HepG2 (cell line): ENCODE measurements around the gene CORO7. TPM values are rescaled to one million over a fixed set of nuclear protein-coding genes. Genes with fewer than 3 reads are reported as not detected.

Source experiments
- CEBPZ ChIP-seq: IDR thresholded peaks from 2 replicates; pipeline ENCODE4 v1.6.1; 2012; ENCODE audit warnings: low read length, improper control_type of control experiment
- HHEX ChIP-seq: IDR thresholded peaks from 2 replicates; pipeline ENCODE4 v1.6.1; 2016; ENCODE audit warnings: control low read depth
- HMG20B ChIP-seq: conservative IDR thresholded peaks from 2 replicates; pipeline ENCODE4 v1.6.1; 2016; ENCODE audit warnings: missing genetic modification reagents, missing compliant biosample characterization
- ISX ChIP-seq: sonication (generic); formaldehyde crosslinking; conservative IDR thresholded peaks from 2 replicates; pipeline ENCODE4 v1.5.0; 2020; ENCODE audit warnings: missing genetic modification reagents
- JUND ChIP-seq: sonication (generic); formaldehyde crosslinking; IDR thresholded peaks from 2 replicates; pipeline ENCODE4 v1.8.0; 2022; ENCODE audit warnings: mild to moderate bottlenecking, missing genetic modification reagents
- KLF12 ChIP-seq: sonication (generic); formaldehyde crosslinking; IDR thresholded peaks from 2 replicates; pipeline ENCODE4 v1.4.0; 2020; ENCODE audit warnings: missing genetic modification reagents, borderline replicate concordance
- MLLT10 ChIP-seq: sonication (generic); formaldehyde crosslinking; IDR thresholded peaks from 2 replicates; pipeline ENCODE4 v1.4.0; 2020; ENCODE audit warnings: missing genetic modification reagents
- NR0B2 ChIP-seq: sonication (generic); formaldehyde crosslinking; IDR thresholded peaks from 2 replicates; pipeline ENCODE4 v1.4.0; 2020; ENCODE audit warnings: mild to moderate bottlenecking, missing genetic modification reagents
- NR1H2 ChIP-seq: sonication (generic); formaldehyde crosslinking; IDR thresholded peaks from 2 replicates; pipeline ENCODE4 v1.8.1; 2022; ENCODE audit warnings: low read depth, missing genetic modification reagents, borderline replicate concordance
- ONECUT2 ChIP-seq: sonication (generic); formaldehyde crosslinking; IDR thresholded peaks from 2 replicates; pipeline ENCODE4 v1.4.0; 2020; ENCODE audit warnings: missing genetic modification reagents
- SRSF4 ChIP-seq: fragments of 200-400 bp; formaldehyde crosslinking; IDR thresholded peaks from one replicate; pipeline ENCODE4 v1.6.1; 2018; ENCODE audit warnings: mild to moderate bottlenecking, low read depth, low read length, moderate library complexity; ENCODE audit not compliant: poor library complexity, severe bottlenecking
- TP53 ChIP-seq: sonication (generic); formaldehyde crosslinking; conservative IDR thresholded peaks from 2 replicates; pipeline ENCODE4 v1.4.0; 2020; ENCODE audit warnings: missing genetic modification reagents
- WIZ ChIP-seq: sonication (generic); formaldehyde crosslinking; IDR thresholded peaks from 2 replicates; pipeline ENCODE4 v1.5.1; 2020; ENCODE audit warnings: mild to moderate bottlenecking, missing genetic modification reagents
- ZFP41 ChIP-seq: sonication (generic); formaldehyde crosslinking; IDR thresholded peaks from 2 replicates; pipeline ENCODE4 v1.4.0; 2020; ENCODE audit warnings: mild to moderate bottlenecking, missing genetic modification reagents, borderline replicate concordance
- ZFP91 ChIP-seq: sonication (generic); formaldehyde crosslinking; IDR thresholded peaks from 2 replicates; pipeline ENCODE4 v1.9.0; 2022; ENCODE audit warnings: missing genetic modification reagents, mild to moderate bottlenecking, borderline replicate concordance
- ZNF18 ChIP-seq: sonication (generic); formaldehyde crosslinking; IDR thresholded peaks from 2 replicates; pipeline ENCODE4 v1.8.0; 2022; ENCODE audit warnings: mild to moderate bottlenecking, missing genetic modification reagents; ENCODE audit not compliant: insufficient replicate concordance
- ZNF275 ChIP-seq: sonication (generic); formaldehyde crosslinking; IDR thresholded peaks from 2 replicates; pipeline ENCODE4 v1.8.0; 2022; ENCODE audit warnings: missing genetic modification reagents, mild to moderate bottlenecking, inconsistent platforms, borderline replicate concordance
- ZNF33B ChIP-seq: sonication (generic); formaldehyde crosslinking; IDR thresholded peaks from 2 replicates; pipeline ENCODE4 v1.5.1; 2020; ENCODE audit warnings: mild to moderate bottlenecking, missing genetic modification reagents
- ZNF672 ChIP-seq: sonication (generic); formaldehyde crosslinking; IDR thresholded peaks from 2 replicates; pipeline ENCODE4 v1.8.1; 2022; ENCODE audit warnings: missing genetic modification reagents
- polyA plus RNA-seq, 8 experiments: library from polyadenylated mRNA; depleted of rRNA in 3 of 8; stranded (reverse) in 7 of 8; unstranded in 1 of 8; fragments of >200 nt; fragmentation: Illumina TruSeq in 4 of 8; extraction: Trizol in 4 of 8; gene quantifications; 2 replicates each; pipeline versions ENCODE4 v1.2.1 to v1.2.3, GENCODE V29; 2011 to 2016; ENCODE audit warnings: low read depth in 4 of 8, missing spikeins in 1 of 8, mixed read lengths in 1 of 8; ENCODE audit not compliant: insufficient read depth in 1 of 8
- total RNA-seq, 5 experiments: library from RNA; depleted of rRNA; stranded (reverse); fragments of >200 nt; fragmentation: Illumina TruSeq; extraction: Trizol; gene quantifications; 2 replicates each; pipeline ENCODE4 v1.2.3, GENCODE V29; 2016; ENCODE audit warnings: low read depth in 1 of 5

Gene CORO7
- total and polyA plus RNA-seq, 2 of the 13 experiments (the other 11 are each of a cell fraction or from before 2014, with no cell fraction given) = 9.9 to 14.3 TPM

GRCh38 chr16:4402439-4403132 is 13.8 kb downstream of the CORO7 start (continued):
- TF ChIP-seq ZNF18 (CRISPR knock-in tag) = no peak
- no peak for TF ChIP-seq WIZ (CRISPR knock-in tag)
- TF ChIP-seq SRSF4 = no peak
- no peak for TF ChIP-seq ZFP41 (CRISPR knock-in tag)
- peak; percentile 48; the same call in 1 of the 2 replicates for TF ChIP-seq ZFP91
- TF ChIP-seq ISX (CRISPR knock-in tag) = no peak
- no peak for TF ChIP-seq NR0B2 (CRISPR knock-in tag)
- 0 out of 2 replicates have a peak, but pooled peaks have one; percentile 47 for TF ChIP-seq KLF12 (CRISPR knock-in tag)
- no peak for TF ChIP-seq ZNF275 (CRISPR knock-in tag)
- TF ChIP-seq HHEX (CRISPR knock-in tag) = no peak
- no peak for TF ChIP-seq ZNF672
- no peak for TF ChIP-seq CEBPZ
- no peak for TF ChIP-seq MLLT10 (CRISPR knock-in tag)
- TF ChIP-seq TP53 (CRISPR knock-in tag) = no peak
- TF ChIP-seq ZNF33B (CRISPR knock-in tag) = no peak
- no peak for TF ChIP-seq NR1H2 (CRISPR knock-in tag)
- no peak for TF ChIP-seq ONECUT2
- no peak for TF ChIP-seq JUND (CRISPR knock-in tag)
- no peak for TF ChIP-seq HMG20B (CRISPR knock-in tag)
